B cell (primary cell): ENCODE results near the gene CAMK1D. TPM values are rescaled to one million over a fixed set of nuclear protein-coding genes. Genes with fewer than 3 reads are reported as not detected.

Source experiments
- ATAC-seq: fragments of 200-7000 bp; cut with Tn5 transposase; one replicate; pipeline ENCODE4 v1.10.0; 2021; ENCODE audit warnings: low read depth, mild to moderate bottlenecking, moderate number of reproducible peaks, moderate library complexity
- CTCF ChIA-PET: fragments of 350-600 bp; sonication (Branson Sonifier 250); formaldehyde crosslinking; loops from one replicate; lab custom pipeline; 2021; ENCODE audit warnings: antibody characterized with exemption, inconsistent platforms; lab: Charles Lee
- POLR2A ChIA-PET: fragments of 350-600 bp; sonication (Branson Sonifier 250); formaldehyde crosslinking; loops from one replicate; lab custom pipeline; 2021; ENCODE audit warnings: antibody characterized with exemption; lab: Charles Lee
- DNase-seq: peaks from one replicate; pipeline ENCODE4 v3.0.0; 2013
- H2AFZ ChIP-seq: 2 replicates; pipeline ENCODE4 v1.6.1; 2012; ENCODE audit warnings: mild to moderate bottlenecking, low read depth, low read length; ENCODE audit not compliant: insufficient read depth, poor library complexity, severe bottlenecking
- H3K27ac ChIP-seq, 2 donors: 1 replicate in 1 of 2; 2 replicates in 1 of 2; pipeline ENCODE4 v1.5.1; 2012 to 2013; ENCODE audit warnings: low read length in 2 of 2, mild to moderate bottlenecking in 2 of 2, moderate library complexity in 1 of 2
- H3K27me3 ChIP-seq, 4 experiments: fragments of 200-600 bp in 1 of 4; sonication (generic) in 1 of 4; replicated peaks in 1 of 4; 1 replicate in 2 of 4; 2 replicates in 2 of 4; pipeline versions ENCODE4 v1.6.1 to v1.7.0; 2013 to 2016; ENCODE audit warnings: low read length in 3 of 4, mild to moderate bottlenecking in 2 of 4, mixed read lengths in 1 of 4, moderate library complexity in 1 of 4; ENCODE audit not compliant: insufficient read depth in 4 of 4, control insufficient read depth in 3 of 4; ENCODE audit errors: control extremely low read depth in 1 of 4
- H3K36me3 ChIP-seq, 2 experiments: replicated peaks in 1 of 2; 1 replicate in 1 of 2; 2 replicates in 1 of 2; pipeline versions ENCODE4 v1.6.1 to v1.7.1; 2013; ENCODE audit warnings: low read length in 1 of 2; ENCODE audit not compliant: insufficient read depth in 2 of 2, control insufficient read depth in 1 of 2; ENCODE audit errors: control extremely low read depth in 1 of 2, extremely low read depth in 1 of 2
- H3K4me1 ChIP-seq, 2 donors: fragments of 200-600 bp in 1 of 2; sonication (generic) in 1 of 2; 1 replicate in 1 of 2; 2 replicates in 1 of 2; pipeline versions ENCODE4 v1.5.1 to v1.6.1; 2013 to 2017; ENCODE audit warnings: low read length in 2 of 2; ENCODE audit not compliant: control insufficient read depth in 2 of 2, insufficient read depth in 2 of 2
- H3K4me2 ChIP-seq: replicated peaks from 2 replicates; pipeline ENCODE3; 2012; ENCODE audit warnings: mild to moderate bottlenecking, low read depth, low read length; ENCODE audit not compliant: poor library complexity, severe bottlenecking
- H3K4me3 ChIP-seq, 5 experiments: fragments of 200-600 bp in 1 of 5; sonication (generic) in 1 of 5; 1 replicate in 3 of 5; 2 replicates in 2 of 5; pipeline versions ENCODE4 v1.5.1 to v1.7.0; 2011 to 2016; ENCODE audit warnings: low read length in 4 of 5, mild to moderate bottlenecking in 4 of 5, low read depth in 2 of 5, control low read depth in 1 of 5, moderate library complexity in 1 of 5; ENCODE audit not compliant: insufficient read depth in 1 of 5; ENCODE audit errors: control extremely low read depth in 1 of 5, extremely low read depth in 1 of 5
- H3K79me2 ChIP-seq: fragments of 200-600 bp; sonication (generic); one replicate; pipeline ENCODE4 v1.6.0; 2016; ENCODE audit warnings: low read length; ENCODE audit not compliant: control insufficient read depth, insufficient read depth
- H3K9ac ChIP-seq: fragments of 200-600 bp; sonication (generic); 2 replicates; pipeline ENCODE4 v1.6.1; 2017; ENCODE audit warnings: mild to moderate bottlenecking, low read length, moderate library complexity
- H3K9me3 ChIP-seq, 3 donors: one replicate each; pipeline versions ENCODE4 v1.6.1 to v1.7.1; 2013; ENCODE audit warnings: low read length in 2 of 3; ENCODE audit not compliant: control insufficient read depth in 2 of 3, insufficient read depth in 1 of 3; ENCODE audit errors: control extremely low read depth in 1 of 3
- H4K20me1 ChIP-seq: 2 replicates; pipeline ENCODE4 v1.6.0; 2012; ENCODE audit warnings: mild to moderate bottlenecking, low read length; ENCODE audit not compliant: insufficient read depth, control insufficient read depth, poor library complexity, severe bottlenecking
- H3K27ac Mint-ChIP-seq: one replicate; pipeline ENCODE4 v1.8.0; 2021; ENCODE audit warnings: mixed read lengths
- H3K27me3 Mint-ChIP-seq: one replicate; pipeline ENCODE4 v1.8.0; 2021; ENCODE audit warnings: mixed read lengths
- H3K4me1 Mint-ChIP-seq: one replicate; pipeline ENCODE4 v1.8.0; 2021; ENCODE audit warnings: mixed read lengths
- H3K4me3 Mint-ChIP-seq: one replicate; pipeline ENCODE4 v1.8.0; 2021; ENCODE audit warnings: mixed read lengths
- H3K9me3 Mint-ChIP-seq: one replicate; pipeline ENCODE4 v1.8.0; 2022; ENCODE audit warnings: mixed read lengths; ENCODE audit not compliant: insufficient read depth
- EZH2 ChIP-seq: IDR thresholded peaks from 2 replicates; pipeline ENCODE4 v1.6.1; 2012; ENCODE audit warnings: borderline replicate concordance, low read depth, mild to moderate bottlenecking, moderate library complexity, low read length; ENCODE audit not compliant: insufficient read depth, poor library complexity, severe bottlenecking
- WGBS: methylation state at CpG from one replicate; pipeline ENCODE4 v1.1.5; 2013; ENCODE audit warnings: missing lambda C conversion rate; ENCODE audit not compliant: insufficient coverage; 5-methylcytosine and 5-hydroxymethylcytosine counted together
- intact Hi-C: fragments of 100-400 bp; cut with micrococcal nuclease; formaldehyde crosslinking; loops from one replicate; pipeline ENCODE4 v1.10.0; 2022
- polyA plus RNA-seq: library from polyadenylated mRNA; depleted of rRNA; stranded (reverse); fragments of >200 nt; gene quantifications from 2 replicates; pipeline ENCODE4 v1.2.3, GENCODE V29; 2012
- total RNA-seq, 2 donors: library from RNA; stranded (reverse); fragments of 120-200 nt in 1 of 2; gene quantifications; 1 replicate in 1 of 2; 2 replicates in 1 of 2; pipeline versions ENCODE4 v1.2.3 to v1.2.4, GENCODE V29; 2013 to 2022
- TF ChIP-seq, protein P1 (sequence below): fragments of 200-600 bp; IDR thresholded peaks from one replicate; pipeline ENCODE4 v1.8.0; 2022; ENCODE audit warnings: antibody characterized with exemption, mild to moderate bottlenecking

CAMK1D gene
- total and polyA plus RNA-seq, 2 donors (not counting 1 experiment from before 2014, with no cell fraction given): 34.1 to 69.7 TPM

DNA sequence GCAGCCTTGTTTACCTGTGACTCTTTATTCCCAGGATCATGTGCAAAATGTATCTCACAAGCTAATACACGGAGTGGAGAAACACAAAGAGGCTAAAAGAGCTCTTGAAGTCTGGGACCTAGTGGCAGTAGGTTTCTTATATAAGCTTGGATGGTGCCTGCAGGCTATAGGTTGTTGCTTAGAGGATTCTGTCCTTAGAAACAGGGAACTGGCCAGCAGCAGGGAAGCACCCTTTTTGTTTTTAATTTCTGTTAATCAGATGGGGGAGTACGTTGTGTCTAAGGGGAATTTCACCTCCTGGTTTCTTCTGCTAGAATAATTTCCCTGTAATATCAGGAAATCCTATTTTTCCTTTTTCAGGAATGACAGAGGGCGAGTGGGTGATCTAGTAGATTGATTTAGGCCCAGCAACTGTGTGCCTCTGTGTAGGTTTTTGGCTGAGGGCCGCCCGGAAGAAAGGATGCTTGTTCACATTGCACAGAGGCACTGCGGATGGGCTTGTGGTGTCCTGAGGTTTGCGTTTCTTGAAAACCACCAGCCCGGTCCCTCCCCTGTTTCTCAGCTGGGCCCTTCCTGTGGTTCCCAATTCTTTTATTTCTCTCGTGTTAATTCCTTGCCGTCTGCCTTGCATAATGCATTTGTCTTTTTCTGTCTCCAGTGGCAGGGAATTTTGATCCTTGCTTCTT is 158.0 kb downstream of the CAMK1D start:
- Histone ChIP-seq H3K4me1 (peaks cover 17 to 24% of the 10 kb centered on the region in 2 donors), H2AFZ (no peak overlapping the region), H3K9ac (no peak overlapping the region), H3K36me3 (peaks cover 0 to 18% of the 10 kb centered on the region in 2 experiments), H3K27me3 (no peaks in the 10 kb centered on the region), H4K20me1 (peaks cover 98% of the 10 kb centered on the region), H3K4me3 (no peak overlapping the region), H3K27ac (peak overlapping the region in 1 of 2 donors; percentile 10), H3K79me2 (peaks cover 98% of the 10 kb centered on the region), H3K4me2 (peak overlapping the region; percentile 3), H3K9me3 (no peaks in the 10 kb centered on the region)
- ChIA-PET CTCF (no interaction called here), POLR2A (no interaction called here)
- intact Hi-C loops: no loop called here
- Mint-ChIP-seq H3K4me1 (peaks cover 60% of the 10 kb centered on the region), H3K27ac (peak overlapping the region; percentile 50), H3K9me3 (no peaks in the 10 kb centered on the region), H3K4me3 (no peak overlapping the region), H3K27me3 (no peaks in the 10 kb centered on the region)
- 46% methylated on average over 8 of the region's 10 CpGs for WGBS
- DNase-seq: no peak
- TF ChIP-seq, protein P1, sequence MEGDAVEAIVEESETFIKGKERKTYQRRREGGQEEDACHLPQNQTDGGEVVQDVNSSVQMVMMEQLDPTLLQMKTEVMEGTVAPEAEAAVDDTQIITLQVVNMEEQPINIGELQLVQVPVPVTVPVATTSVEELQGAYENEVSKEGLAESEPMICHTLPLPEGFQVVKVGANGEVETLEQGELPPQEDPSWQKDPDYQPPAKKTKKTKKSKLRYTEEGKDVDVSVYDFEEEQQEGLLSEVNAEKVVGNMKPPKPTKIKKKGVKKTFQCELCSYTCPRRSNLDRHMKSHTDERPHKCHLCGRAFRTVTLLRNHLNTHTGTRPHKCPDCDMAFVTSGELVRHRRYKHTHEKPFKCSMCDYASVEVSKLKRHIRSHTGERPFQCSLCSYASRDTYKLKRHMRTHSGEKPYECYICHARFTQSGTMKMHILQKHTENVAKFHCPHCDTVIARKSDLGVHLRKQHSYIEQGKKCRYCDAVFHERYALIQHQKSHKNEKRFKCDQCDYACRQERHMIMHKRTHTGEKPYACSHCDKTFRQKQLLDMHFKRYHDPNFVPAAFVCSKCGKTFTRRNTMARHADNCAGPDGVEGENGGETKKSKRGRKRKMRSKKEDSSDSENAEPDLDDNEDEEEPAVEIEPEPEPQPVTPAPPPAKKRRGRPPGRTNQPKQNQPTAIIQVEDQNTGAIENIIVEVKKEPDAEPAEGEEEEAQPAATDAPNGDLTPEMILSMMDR: no peak
- no peak for TF ChIP-seq EZH2
- no peak for ATAC-seq

DNA sequence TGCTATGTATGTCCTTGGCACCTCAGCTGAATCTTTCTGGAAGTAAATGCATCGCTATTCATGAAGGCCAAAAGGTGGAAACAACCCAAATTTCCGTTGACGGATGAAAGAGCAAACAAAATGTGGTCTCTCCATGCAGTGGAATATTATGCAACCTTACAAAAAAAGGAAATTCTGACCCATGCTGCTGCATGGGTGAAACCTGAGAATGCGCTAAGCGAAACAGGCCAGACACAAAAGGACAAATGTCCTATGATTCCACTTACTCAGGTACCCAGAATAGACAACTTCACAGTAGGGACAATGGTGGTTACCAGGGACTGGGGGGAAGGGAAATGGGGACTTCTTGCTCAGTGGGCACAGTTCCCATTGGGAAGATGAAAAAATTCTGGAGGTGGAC is 158.8 kb downstream of the CAMK1D start:
- peaks cover 98% of the 10 kb centered on the region for H4K20me1 ChIP-seq
- H3K4me3 ChIP-seq: no peak overlapping the region
- 92% methylated on average over 3 of the region's 5 CpGs for WGBS
- H3K4me1 Mint-ChIP-seq: peaks cover 62% of the 10 kb centered on the region
- no peaks in the 10 kb centered on the region for H3K9me3 Mint-ChIP-seq
- H3K36me3 ChIP-seq: peaks cover 0 to 18% of the 10 kb centered on the region in 2 experiments
- H3K4me1 ChIP-seq: peaks cover 17 to 24% of the 10 kb centered on the region in 2 donors
- H2AFZ ChIP-seq: no peak overlapping the region
- H3K79me2 ChIP-seq: peaks cover 98% of the 10 kb centered on the region
- CTCF ChIA-PET: no interaction called here
- ATAC-seq: no peak
- H3K9ac ChIP-seq: no peak overlapping the region
- no peaks in the 10 kb centered on the region for H3K27me3 ChIP-seq
- H3K27ac ChIP-seq: no peak overlapping the region
- H3K9me3 ChIP-seq: no peaks in the 10 kb centered on the region
- H3K4me3 Mint-ChIP-seq: no peak overlapping the region
- POLR2A ChIA-PET: no interaction called here
- no peaks in the 10 kb centered on the region for H3K27me3 Mint-ChIP-seq
- H3K4me2 ChIP-seq: no peak overlapping the region
- TF ChIP-seq EZH2: no peak
- TF ChIP-seq, protein P1: no peak
- intact Hi-C loops: no loop called here
- H3K27ac Mint-ChIP-seq: no peak overlapping the region
- no peak for DNase-seq
